ENCODE measurements around the gene DEGS2.

DNA sequence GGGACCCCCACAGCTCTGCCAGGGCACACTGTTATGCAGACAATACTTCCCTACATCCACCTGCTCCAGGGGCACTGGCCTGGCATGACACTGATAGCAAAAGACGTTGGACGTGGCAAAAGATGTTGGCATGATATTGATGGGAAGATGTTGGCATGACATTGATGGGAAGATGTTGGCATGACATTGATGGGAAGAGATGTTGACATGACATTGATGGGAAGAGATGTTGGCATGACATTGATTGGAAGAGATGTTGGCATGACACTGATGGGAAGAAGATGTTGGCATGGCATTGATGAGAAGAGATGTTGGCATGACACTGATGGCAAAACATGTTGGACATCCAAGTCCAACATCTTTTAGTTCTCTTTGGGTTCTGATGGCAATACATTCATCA lies 11.4 kb upstream of the DEGS2 start:
- TF ChIP-seq, protein P1, sequence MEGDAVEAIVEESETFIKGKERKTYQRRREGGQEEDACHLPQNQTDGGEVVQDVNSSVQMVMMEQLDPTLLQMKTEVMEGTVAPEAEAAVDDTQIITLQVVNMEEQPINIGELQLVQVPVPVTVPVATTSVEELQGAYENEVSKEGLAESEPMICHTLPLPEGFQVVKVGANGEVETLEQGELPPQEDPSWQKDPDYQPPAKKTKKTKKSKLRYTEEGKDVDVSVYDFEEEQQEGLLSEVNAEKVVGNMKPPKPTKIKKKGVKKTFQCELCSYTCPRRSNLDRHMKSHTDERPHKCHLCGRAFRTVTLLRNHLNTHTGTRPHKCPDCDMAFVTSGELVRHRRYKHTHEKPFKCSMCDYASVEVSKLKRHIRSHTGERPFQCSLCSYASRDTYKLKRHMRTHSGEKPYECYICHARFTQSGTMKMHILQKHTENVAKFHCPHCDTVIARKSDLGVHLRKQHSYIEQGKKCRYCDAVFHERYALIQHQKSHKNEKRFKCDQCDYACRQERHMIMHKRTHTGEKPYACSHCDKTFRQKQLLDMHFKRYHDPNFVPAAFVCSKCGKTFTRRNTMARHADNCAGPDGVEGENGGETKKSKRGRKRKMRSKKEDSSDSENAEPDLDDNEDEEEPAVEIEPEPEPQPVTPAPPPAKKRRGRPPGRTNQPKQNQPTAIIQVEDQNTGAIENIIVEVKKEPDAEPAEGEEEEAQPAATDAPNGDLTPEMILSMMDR (IDR thresholded peaks at IDR 0.05): no peak
- TF ChIP-seq POLR2A (IDR thresholded peaks at IDR 0.05): no peak
